ENCODE results near the gene KCNQ4.
A peak's percentile ranks its signal among the peaks of the same experiment; 100 is the strongest.

The KCNQ4 gene

DNA sequence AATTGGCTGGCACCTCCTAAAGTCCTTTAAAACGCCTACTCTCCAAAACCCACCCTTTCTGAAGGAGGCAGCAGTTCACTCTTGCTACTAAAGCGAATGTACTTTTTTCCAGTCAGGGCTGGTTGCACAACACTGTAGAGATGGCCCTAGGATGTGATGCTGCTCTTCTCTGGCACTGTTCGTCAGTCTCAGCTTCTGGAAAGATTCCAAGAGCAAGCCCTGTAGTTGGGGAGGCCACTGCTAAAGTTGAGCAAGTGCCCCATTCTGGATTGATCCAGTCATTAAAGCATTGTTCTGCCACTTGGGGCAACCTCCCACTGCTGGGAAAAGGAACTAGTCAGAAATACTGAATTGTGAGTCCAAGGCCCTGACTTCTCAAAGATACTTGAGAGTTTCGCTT, 28.5 kb upstream of the KCNQ4 start:
- DNase-seq (ENCODE audit: low spot score) = no peak

- no peak for DNase-seq (ENCODE audit: low spot score)
Measured at GRCh38 chr1:40756523-40756922, 27.1 kb upstream of the KCNQ4 start.

GRCh38 chr1:40757084-40757483, 26.5 kb upstream of the KCNQ4 start:
- no peak for DNase-seq (ENCODE audit: low spot score)

GRCh38 chr1:40758004-40758403, 25.6 kb upstream of the KCNQ4 start:
- no peak for DNase-seq (ENCODE audit: low spot score)

DNA sequence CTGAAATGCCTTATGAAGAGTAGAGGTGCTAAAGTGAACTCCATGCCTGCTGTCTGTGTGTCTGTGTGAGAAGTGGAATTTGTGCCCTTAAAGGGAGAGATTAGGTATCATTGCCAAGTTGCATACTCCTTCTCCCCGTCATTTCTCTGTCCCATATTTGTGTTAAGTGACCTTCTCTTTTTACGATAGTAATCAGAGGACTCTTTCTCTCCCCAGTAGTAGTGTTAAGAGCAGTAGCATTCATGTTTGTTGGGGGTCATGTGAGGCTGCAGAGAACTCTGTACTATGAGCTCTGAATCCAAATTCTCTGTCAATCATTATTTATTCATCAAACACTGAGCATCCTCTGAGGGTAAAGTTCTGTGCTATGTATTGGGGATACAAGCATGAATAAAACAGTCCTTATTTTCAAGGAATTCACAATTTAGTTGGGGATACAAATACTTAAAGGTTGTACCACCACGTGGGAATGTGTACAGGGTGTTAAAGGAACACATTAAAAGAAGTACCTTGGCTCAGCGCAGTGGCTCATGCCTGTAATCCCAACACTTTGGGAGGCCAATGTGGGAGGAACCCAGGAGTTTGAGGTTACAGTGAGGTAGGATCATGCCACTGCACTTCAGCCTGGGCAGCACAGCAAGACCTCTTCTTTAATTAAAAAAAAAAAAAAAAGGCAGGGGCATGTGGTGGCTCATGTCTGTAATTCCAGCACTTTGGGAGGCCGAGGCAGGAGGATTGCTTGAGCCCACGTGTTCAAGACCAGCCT, 24.8 kb upstream of the KCNQ4 start:
- no peak for DNase-seq (ENCODE audit: low spot score)

DNA sequence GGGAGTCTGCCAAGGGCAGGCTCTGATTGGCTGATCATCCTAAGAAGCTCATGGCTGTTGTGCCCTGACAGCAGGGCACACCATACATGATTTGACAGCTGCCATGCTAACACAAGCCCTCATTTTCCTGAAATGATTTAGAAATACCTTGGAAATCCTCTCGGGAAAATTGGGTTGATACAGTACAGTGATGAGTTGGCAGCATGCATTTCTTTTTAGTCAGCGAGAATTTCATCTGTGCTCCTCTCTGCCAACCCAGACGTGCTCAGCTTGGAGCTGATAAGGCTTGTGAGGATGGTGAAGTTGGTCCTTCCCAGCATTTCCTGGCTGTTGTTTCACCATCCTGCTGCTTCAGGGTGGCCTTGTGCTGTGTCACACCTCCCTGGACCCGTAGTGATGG, 22.6 kb upstream of the KCNQ4 start:
- no peak for DNase-seq (ENCODE audit: low spot score)

DNA sequence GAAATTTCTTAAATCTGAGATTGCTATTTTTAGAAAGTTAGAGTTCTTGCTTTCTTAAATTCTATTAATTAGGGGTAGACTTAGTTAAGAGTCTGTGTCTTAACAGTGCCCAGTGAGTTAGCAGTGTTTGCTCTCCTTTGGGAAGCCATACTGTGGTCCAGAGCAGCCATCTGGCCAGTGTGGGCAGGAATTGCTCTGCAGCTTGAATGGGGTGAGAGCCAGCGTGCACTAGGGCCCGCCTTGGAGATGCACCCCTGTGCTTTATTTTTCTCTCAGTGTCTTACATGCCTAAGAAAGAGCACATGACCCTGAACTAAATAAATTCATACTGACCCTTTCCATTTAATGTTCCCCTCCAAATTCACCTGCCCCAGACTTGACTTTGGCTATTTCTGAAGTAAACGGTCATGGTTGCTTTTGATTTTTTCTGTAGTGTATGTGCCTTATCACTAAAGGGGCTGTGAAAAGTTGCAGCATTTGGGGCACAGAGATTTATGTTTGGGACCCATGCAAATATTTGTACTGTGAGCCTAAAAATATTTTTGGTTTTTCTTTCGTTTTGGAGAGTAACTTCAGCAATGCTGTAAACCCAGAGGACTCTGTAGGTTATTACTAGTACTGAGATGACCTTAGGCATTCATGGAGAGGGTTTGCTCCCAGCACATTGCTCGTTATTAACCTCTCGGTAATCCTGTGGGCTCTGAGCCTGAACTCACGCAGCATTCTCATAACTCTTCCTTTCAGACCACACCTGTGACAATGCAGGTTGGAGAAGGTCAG, 21.3 kb upstream of the KCNQ4 start:
- DNase-seq (ENCODE audit: low spot score) = no peak

- DNase-seq (ENCODE audit: low spot score) = no peak
Measured at GRCh38 chr1:40763742-40764532, 19.6 kb upstream of the KCNQ4 start.

DNA sequence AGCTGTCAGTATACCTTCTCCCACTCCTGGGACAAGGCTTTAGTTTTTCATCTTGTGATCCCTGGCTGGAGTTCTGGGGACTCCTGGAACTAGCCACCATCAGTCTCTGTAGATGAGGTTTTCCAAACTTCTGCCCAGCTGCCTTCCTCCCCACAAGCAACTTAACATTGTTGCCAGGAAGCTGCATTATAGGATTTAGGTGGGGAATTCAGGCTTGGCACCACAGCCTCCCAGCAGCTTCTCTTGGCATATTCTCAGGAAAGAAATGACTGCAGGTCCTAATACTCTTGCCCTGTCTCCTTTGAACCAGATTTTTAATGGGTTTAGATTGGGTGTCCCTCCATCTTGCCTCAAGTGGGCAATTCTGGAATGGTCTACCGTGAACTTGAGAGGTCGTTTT, 18.6 kb upstream of the KCNQ4 start:
- no peak for DNase-seq (ENCODE audit: low spot score)

DNA sequence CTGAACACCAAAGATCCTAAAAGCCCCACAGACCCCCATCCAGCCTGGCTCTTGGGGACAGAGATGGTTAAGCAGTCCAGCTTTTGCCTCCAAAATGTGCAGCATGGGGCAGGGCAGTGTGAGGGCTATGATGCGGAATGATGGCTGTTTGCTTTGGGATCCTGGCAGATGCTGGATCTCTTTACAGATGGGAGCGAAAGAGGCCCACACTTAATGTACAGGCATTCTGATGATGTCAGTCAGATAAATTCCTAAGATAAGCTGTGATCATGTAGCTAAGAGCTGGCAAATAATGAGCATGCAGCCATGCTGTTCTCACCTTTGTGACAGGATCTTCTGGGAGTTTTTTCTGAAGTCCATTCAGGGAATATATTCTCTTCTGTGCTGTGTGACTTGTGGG, 17.6 kb upstream of the KCNQ4 start:
- no peak for DNase-seq (ENCODE audit: low spot score)

DNA sequence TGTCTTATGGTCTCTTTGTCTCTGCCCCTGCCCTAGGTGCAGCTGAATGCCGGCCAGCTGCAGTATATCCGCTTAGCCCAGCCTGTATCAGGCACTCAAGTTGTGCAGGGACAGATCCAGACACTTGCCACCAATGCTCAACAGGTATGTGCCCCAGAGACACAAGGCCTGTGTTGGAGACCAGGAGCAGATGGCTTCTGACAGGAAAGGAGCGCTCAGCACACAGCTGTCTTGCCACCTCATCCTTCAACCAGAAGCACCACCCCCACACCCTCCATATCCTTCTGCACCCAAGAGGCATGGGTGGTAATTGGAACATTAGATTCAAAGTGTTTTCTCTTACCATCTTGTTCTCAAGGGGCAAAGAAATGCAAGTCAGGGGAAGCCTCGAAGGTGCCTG, 17.0 kb upstream of the KCNQ4 start:
- DNase-seq (ENCODE audit: low spot score) = no peak

DNA sequence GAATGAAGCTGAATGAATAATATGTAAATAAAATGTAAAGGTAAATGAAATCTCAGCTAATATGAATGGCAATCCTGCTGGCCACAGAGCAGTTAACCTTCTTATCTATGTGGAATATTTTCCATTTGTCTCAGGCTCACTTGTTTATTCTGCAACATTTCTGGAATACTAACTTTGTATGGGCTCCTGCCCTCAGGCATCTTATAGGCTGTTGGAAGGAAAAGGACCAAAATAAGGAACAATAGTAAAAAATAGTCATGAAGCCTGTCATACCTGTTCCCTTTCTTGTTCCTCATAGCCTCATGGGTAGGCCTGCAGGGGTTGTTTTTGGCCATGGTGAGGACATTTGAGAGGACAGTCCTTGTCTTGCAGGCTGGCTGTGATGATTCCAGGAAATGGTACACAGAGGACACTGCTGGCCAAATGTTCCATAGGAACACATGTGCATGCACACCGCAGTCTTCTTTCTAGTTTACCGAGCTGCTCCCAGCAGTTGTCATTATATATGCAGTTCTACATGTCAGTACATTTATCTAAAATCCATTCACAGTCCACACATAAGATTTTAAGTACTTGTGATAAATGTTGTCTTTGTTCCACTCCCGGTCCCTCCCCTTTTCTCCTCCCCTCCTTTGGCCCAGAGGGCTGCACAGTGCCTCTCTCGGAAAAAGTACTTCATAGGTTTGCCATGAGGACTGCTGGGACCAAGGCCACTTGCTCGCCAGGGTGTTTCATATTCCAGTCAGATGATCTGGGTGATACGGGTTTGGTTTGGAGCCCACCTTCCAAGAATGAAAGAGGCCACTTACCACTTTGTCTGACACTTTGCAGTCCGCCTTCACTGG, 15.2 kb upstream of the KCNQ4 start:
- DNase-seq (ENCODE audit: low spot score) = no peak

GRCh38 chr1:40769815-40770214, 13.8 kb upstream of the KCNQ4 start:
- DNase-seq (ENCODE audit: low spot score) = no peak

DNA sequence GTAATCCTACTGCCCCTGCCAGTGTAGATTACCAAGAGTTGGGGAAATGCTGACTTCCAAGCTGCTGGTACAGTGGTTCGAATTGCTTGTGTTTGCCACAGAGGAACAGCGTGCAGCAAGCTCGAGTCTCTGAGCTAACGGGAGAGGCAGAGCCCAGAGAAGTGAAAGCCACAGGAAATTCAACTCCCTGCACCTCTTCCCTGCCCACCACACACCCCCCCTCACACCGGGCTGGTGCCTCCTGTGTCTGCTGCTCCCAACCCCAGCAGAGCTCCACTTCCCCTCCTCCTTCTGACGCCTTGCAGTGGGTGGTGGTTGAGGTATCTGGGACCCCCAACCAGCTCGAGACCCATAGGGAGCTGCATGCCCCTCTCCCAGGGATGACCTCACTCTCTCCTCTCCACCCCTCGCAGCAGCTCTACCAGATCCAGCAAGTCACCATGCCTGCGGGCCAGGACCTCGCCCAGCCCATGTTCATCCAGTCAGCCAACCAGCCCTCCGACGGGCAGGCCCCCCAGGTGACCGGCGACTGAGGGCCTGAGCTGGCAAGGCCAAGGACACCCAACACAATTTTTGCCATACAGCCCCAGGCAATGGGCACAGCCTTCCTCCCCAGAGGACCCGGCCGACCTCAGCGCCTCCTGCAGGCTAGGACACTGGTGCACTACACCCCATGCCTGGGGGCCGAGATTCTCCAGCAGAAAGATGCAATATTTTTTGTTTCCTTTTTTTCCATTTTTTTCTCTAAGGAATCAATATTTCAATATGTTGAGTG, 13.1 kb upstream of the KCNQ4 start:
- DNase-seq (ENCODE audit: low spot score) = no peak

GRCh38 chr1:40772146-40772955, 11.2 kb upstream of the KCNQ4 start:
- no peak for DNase-seq (ENCODE audit: low spot score)

GRCh38 chr1:40773748-40774265, 9.8 kb upstream of the KCNQ4 start:
- no peak for DNase-seq (ENCODE audit: low spot score)

GRCh38 chr1:40774266-40774998, 9.2 kb upstream of the KCNQ4 start:
- peak; percentile 48 for DNase-seq (ENCODE audit: low spot score)

DNA sequence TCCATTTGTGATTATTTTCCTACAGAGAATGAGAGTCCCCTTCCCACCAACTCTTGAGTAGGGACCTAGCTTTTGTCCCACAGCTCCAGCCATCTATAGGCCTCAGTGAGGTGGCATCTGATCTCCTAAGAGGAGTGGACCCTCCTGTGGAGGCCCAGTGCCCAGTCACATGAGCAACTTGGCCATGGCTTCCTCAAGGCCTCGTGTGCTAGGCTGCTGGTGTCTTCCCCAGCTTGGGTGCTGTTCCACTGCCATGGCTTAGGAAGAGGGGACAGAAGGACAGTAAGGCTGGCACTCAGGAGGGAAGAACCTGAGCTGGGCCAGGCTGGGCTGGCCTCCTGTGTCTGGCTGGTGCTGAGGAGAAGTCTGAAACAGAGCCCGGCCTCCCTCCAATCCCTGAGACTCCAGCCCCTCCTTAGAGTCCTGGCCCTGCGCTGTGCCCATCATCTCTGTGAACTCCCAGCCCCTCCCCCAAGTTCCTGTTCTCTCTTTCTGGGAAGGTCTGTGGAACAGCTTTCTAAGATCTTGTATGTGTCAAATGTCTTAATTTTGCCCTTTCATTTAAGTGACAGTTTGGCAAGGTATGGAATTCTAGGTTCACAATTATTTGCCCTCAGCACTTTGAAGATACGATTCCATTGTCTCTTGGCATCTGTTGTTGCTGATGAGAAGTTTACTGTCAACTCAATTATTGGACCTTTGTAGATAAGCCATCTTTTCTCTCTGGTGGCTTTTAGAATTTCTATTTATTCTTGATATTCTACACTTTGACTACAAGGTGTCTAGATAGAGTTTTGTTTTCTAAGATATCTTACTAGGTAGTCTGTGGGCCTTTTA, 7.1 kb upstream of the KCNQ4 start:
- no peak for DNase-seq (ENCODE audit: low spot score)
